OCI-LY3 (cell line): ENCODE results near the gene FLRT2.

Experiments used
- H2AFZ ChIP-seq: fragments of 200-600, 300-600 bp; shearing (Covaris generic); 2 replicates; pipeline ENCODE4 v1.6.0; 2014; ENCODE audit warnings: antibody characterized with exemption, low read depth, low read length
- H3K27ac ChIP-seq: fragments of 200-600, 300-600 bp; sonication (generic); 2 replicates; pipeline ENCODE4 v1.5.1; 2014; ENCODE audit warnings: mild to moderate bottlenecking, low read length, moderate library complexity, mixed read lengths
- H3K27me3 ChIP-seq: fragments of 200-600, 300-600 bp; sonication (generic); 2 replicates; pipeline ENCODE4 v1.6.1; 2014; ENCODE audit warnings: low read depth, low read length, mixed read lengths
- H3K36me3 ChIP-seq: fragments of 200-600, 300-600 bp; sonication (generic); replicated peaks from 2 replicates; pipeline ENCODE3; 2014; ENCODE audit warnings: low read depth, low read length, mixed read lengths
- H3K4me1 ChIP-seq: fragments of 300-600, 200-600 bp; sonication (generic); 2 replicates; pipeline ENCODE4 v1.6.1; 2014; ENCODE audit warnings: low read length, mixed read lengths
- H3K4me2 ChIP-seq: fragments of 200-600, 300-600 bp; sonication (generic); 2 replicates; pipeline ENCODE4 v1.6.1; 2014; ENCODE audit warnings: low read length, mixed read lengths
- H3K4me3 ChIP-seq: fragments of 300-600, 200-600 bp; sonication (generic); 2 replicates; pipeline ENCODE4 v1.5.1; 2014; ENCODE audit warnings: antibody characterized with exemption, mild to moderate bottlenecking, low read length, moderate library complexity
- H3K79me2 ChIP-seq: fragments of 300-600, 200-600 bp; shearing (Covaris generic); 2 replicates; pipeline ENCODE4 v1.6.1; 2014; ENCODE audit warnings: mild to moderate bottlenecking, low read length, mixed read lengths
- H3K9ac ChIP-seq: fragments of 300-600, 200-600 bp; shearing (Covaris generic); 2 replicates; pipeline ENCODE4 v1.6.0; 2014; ENCODE audit warnings: mild to moderate bottlenecking, low read length, moderate library complexity
- H3K9me3 ChIP-seq: fragments of 200-600, 300-600 bp; shearing (Covaris generic); 2 replicates; pipeline ENCODE4 v1.6.1; 2014; ENCODE audit warnings: low read length, mixed read lengths; ENCODE audit not compliant: insufficient read depth
- H4K20me1 ChIP-seq: fragments of 200-600, 300-600 bp; sonication (generic); 2 replicates; pipeline ENCODE4 v1.6.1; 2016; ENCODE audit warnings: low read length, mixed read lengths; ENCODE audit not compliant: insufficient read depth
- EZH2phosphoT487 ChIP-seq: fragments of 200-600 bp; shearing (Covaris generic); IDR thresholded peaks from 2 replicates; pipeline ENCODE4 v1.6.1; 2018; ENCODE audit warnings: antibody characterized with exemption, mixed run types, low read depth
- TF ChIP-seq, protein P1 (sequence below): fragments of 200-600, 300-600 bp; sonication (generic); IDR thresholded peaks from 2 replicates; pipeline ENCODE4 v1.5.1; 2014; ENCODE audit warnings: antibody characterized with exemption, low read length, low read depth

FLRT2 gene

GRCh38 chr14:85604021-85604420 lies 74.1 kb downstream of the FLRT2 start:
- no peaks in the 10 kb centered on the region for H3K36me3 ChIP-seq

GRCh38 chr14:85604714-85605113 lies 74.8 kb downstream of the FLRT2 start:
- H3K4me3 ChIP-seq, result no peak overlapping the region
- no peak overlapping the region for H3K4me2 ChIP-seq
- no peaks in the 10 kb centered on the region for H4K20me1 ChIP-seq
- H3K9ac ChIP-seq, result no peak overlapping the region
- no peak overlapping the region for H2AFZ ChIP-seq
- H3K79me2 ChIP-seq, result no peaks in the 10 kb centered on the region
- H3K36me3 ChIP-seq, result no peaks in the 10 kb centered on the region
- no peaks in the 10 kb centered on the region for H3K9me3 ChIP-seq
- no peaks in the 10 kb centered on the region for H3K27me3 ChIP-seq
- no peak overlapping the region for H3K27ac ChIP-seq
- TF ChIP-seq EZH2phosphoT487, result no peak
- TF ChIP-seq, protein P1, sequence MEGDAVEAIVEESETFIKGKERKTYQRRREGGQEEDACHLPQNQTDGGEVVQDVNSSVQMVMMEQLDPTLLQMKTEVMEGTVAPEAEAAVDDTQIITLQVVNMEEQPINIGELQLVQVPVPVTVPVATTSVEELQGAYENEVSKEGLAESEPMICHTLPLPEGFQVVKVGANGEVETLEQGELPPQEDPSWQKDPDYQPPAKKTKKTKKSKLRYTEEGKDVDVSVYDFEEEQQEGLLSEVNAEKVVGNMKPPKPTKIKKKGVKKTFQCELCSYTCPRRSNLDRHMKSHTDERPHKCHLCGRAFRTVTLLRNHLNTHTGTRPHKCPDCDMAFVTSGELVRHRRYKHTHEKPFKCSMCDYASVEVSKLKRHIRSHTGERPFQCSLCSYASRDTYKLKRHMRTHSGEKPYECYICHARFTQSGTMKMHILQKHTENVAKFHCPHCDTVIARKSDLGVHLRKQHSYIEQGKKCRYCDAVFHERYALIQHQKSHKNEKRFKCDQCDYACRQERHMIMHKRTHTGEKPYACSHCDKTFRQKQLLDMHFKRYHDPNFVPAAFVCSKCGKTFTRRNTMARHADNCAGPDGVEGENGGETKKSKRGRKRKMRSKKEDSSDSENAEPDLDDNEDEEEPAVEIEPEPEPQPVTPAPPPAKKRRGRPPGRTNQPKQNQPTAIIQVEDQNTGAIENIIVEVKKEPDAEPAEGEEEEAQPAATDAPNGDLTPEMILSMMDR, result no peak
- H3K4me1 ChIP-seq, result no peaks in the 10 kb centered on the region

More at GRCh38 chr14:85604021-85604420, 74.1 kb downstream of the FLRT2 start:
- Histone ChIP-seq H3K79me2 (no peaks in the 10 kb centered on the region), H3K27ac (no peak overlapping the region), H3K9ac (no peak overlapping the region), H3K4me1 (no peaks in the 10 kb centered on the region), H3K27me3 (no peaks in the 10 kb centered on the region), H4K20me1 (no peaks in the 10 kb centered on the region), H2AFZ (no peak overlapping the region), H3K4me3 (no peak overlapping the region), H3K4me2 (no peak overlapping the region), H3K9me3 (no peaks in the 10 kb centered on the region)
- TF ChIP-seq, protein P1, result no peak
- TF ChIP-seq EZH2phosphoT487, result no peak

GRCh38 chr14:85607651-85608081 lies 77.7 kb downstream of the FLRT2 start:
- H3K4me2 ChIP-seq, result no peak overlapping the region
- no peaks in the 10 kb centered on the region for H3K27me3 ChIP-seq
- no peak overlapping the region for H3K4me3 ChIP-seq
- H3K27ac ChIP-seq, result no peak overlapping the region
- H3K9ac ChIP-seq, result no peak overlapping the region
- H3K79me2 ChIP-seq, result no peaks in the 10 kb centered on the region
- no peaks in the 10 kb centered on the region for H3K4me1 ChIP-seq
- no peak for TF ChIP-seq EZH2phosphoT487
- TF ChIP-seq, protein P1, result no peak
- no peak overlapping the region for H2AFZ ChIP-seq
- H3K36me3 ChIP-seq, result no peaks in the 10 kb centered on the region
- no peaks in the 10 kb centered on the region for H4K20me1 ChIP-seq
- no peaks in the 10 kb centered on the region for H3K9me3 ChIP-seq

GRCh38 chr14:85613496-85613895 lies 83.6 kb downstream of the FLRT2 start:
- TF ChIP-seq, protein P1, result no peak
- TF ChIP-seq EZH2phosphoT487, result no peak
- no peaks in the 10 kb centered on the region for H3K79me2 ChIP-seq
- H4K20me1 ChIP-seq, result no peaks in the 10 kb centered on the region
- H3K9ac ChIP-seq, result no peak overlapping the region
- H3K4me3 ChIP-seq, result no peak overlapping the region
- H2AFZ ChIP-seq, result no peak overlapping the region
- no peaks in the 10 kb centered on the region for H3K36me3 ChIP-seq
- no peaks in the 10 kb centered on the region for H3K4me1 ChIP-seq
- H3K4me2 ChIP-seq, result no peak overlapping the region
- no peaks in the 10 kb centered on the region for H3K27me3 ChIP-seq
- no peaks in the 10 kb centered on the region for H3K9me3 ChIP-seq
- no peak overlapping the region for H3K27ac ChIP-seq
